Measurements from ENCODE around the gene COX6B2. TPM values are rescaled to one million over a fixed set of nuclear protein-coding genes. Genes with fewer than 3 reads are reported as not detected.

Gene COX6B2
- total RNA-seq, 1 donor from 2014 or later: not detected

DNA sequence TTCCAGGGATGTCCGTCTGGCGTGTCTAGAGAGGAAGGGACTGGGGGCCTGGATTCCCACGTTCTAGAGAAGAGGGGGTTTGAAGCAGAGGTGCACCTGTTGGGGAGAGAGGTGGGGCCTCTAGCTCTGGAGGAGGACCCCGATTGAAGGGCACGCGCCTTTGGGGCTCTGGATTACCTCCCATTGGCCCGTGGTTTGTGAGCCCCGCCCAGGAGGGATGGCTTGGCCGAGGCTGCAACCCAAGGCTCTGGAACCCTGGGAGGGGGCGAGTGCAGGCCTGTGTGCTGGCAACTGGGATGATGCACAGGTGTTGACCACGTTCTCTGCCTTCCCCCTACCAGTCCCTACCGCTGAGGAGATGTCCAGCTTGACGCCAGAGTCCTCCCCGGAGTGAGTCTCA, 49.5 kb downstream of the COX6B2 start:
- H3K9me3 ChIP-seq (ENCODE audit: control insufficient read depth in 3 of 3, low read length in 3 of 3): no peaks in the 10 kb centered on the region
- H3K4me1 ChIP-seq (ENCODE audit: control insufficient read depth in 3 of 3, insufficient read depth in 3 of 3, low read length in 3 of 3): peaks cover 5 to 10% (median 6%) of the 10 kb centered on the region in 3 donors
- H3K4me3 ChIP-seq (ENCODE audit: low read length in 3 of 3): no peak overlapping the region
- H3K36me3 ChIP-seq (ENCODE audit: control insufficient read depth in 3 of 3, insufficient read depth in 3 of 3, low read length in 3 of 3): peaks cover 0 to 4% (median 0%) of the 10 kb centered on the region in 3 donors
- H3K9ac ChIP-seq (ENCODE audit: low read depth in 1 of 3, low read length in 3 of 3): no peak overlapping the region
- peaks cover 0 to 2% (median 0%) of the 10 kb centered on the region in 3 donors for H3K27me3 ChIP-seq (ENCODE audit: control insufficient read depth in 3 of 3, insufficient read depth in 3 of 3, low read length in 3 of 3)
- no peak overlapping the region for H3K27ac ChIP-seq (ENCODE audit: low read depth, low read length)

GRCh38 chr19:55304279-55304978, 50.1 kb downstream of the COX6B2 start:
- H3K27ac ChIP-seq (ENCODE audit: low read depth, low read length): no peak overlapping the region
- peaks cover 0 to 7% (median 0%) of the 10 kb centered on the region in 3 donors for H3K27me3 ChIP-seq (ENCODE audit: control insufficient read depth in 3 of 3, insufficient read depth in 3 of 3, low read length in 3 of 3)
- H3K36me3 ChIP-seq (ENCODE audit: control insufficient read depth in 3 of 3, insufficient read depth in 3 of 3, low read length in 3 of 3): peaks cover 0 to 4% (median 0%) of the 10 kb centered on the region in 3 donors

GRCh38 chr19:55303477-55303876, 51.0 kb downstream of the COX6B2 start:
- no peaks in the 10 kb centered on the region for H3K9me3 ChIP-seq (ENCODE audit: control insufficient read depth in 3 of 3, low read length in 3 of 3)
- H3K4me3 ChIP-seq (ENCODE audit: low read length in 3 of 3): no peak overlapping the region

More at GRCh38 chr19:55304279-55304978, 50.1 kb downstream of the COX6B2 start:
- H3K9ac ChIP-seq (ENCODE audit: low read depth in 1 of 3, low read length in 3 of 3): no peak overlapping the region
- H3K4me3 ChIP-seq (ENCODE audit: low read length in 3 of 3): no peak overlapping the region
- no peaks in the 10 kb centered on the region for H3K9me3 ChIP-seq (ENCODE audit: control insufficient read depth in 3 of 3, low read length in 3 of 3)
- H3K4me1 ChIP-seq (ENCODE audit: control insufficient read depth in 3 of 3, insufficient read depth in 3 of 3, low read length in 3 of 3): peaks cover 5 to 10% (median 6%) of the 10 kb centered on the region in 3 donors

GRCh38 chr19:55302318-55302703, 52.2 kb downstream of the COX6B2 start:
- Histone ChIP-seq H3K36me3 (ENCODE audit: control insufficient read depth in 3 of 3, insufficient read depth in 3 of 3, low read length in 3 of 3) (peaks cover 0 to 4% (median 0%) of the 10 kb centered on the region in 3 donors), H3K9me3 (ENCODE audit: control insufficient read depth in 3 of 3, low read length in 3 of 3) (no peaks in the 10 kb centered on the region), H3K4me1 (ENCODE audit: control insufficient read depth in 3 of 3, insufficient read depth in 3 of 3, low read length in 3 of 3) (peaks cover 6 to 10% (median 9%) of the 10 kb centered on the region in 3 donors), H3K9ac (ENCODE audit: low read depth in 1 of 3, low read length in 3 of 3) (peak overlapping the region in 1 of 3 donors; percentile 19), H3K4me3 (ENCODE audit: low read length in 3 of 3) (peak overlapping the region in 2 of 3 donors; percentile 59 to 64), H3K27ac (ENCODE audit: low read depth, low read length) (no peak overlapping the region), H3K27me3 (ENCODE audit: control insufficient read depth in 3 of 3, insufficient read depth in 3 of 3, low read length in 3 of 3) (peaks cover 0 to 9% (median 2%) of the 10 kb centered on the region in 3 donors)

More at GRCh38 chr19:55303477-55303876, 51.0 kb downstream of the COX6B2 start:
- peak overlapping the region; percentile 36 for H3K27ac ChIP-seq (ENCODE audit: low read depth, low read length)
- H3K9ac ChIP-seq (ENCODE audit: low read depth in 1 of 3, low read length in 3 of 3): no peak overlapping the region
- H3K36me3 ChIP-seq (ENCODE audit: control insufficient read depth in 3 of 3, insufficient read depth in 3 of 3, low read length in 3 of 3): peaks cover 0 to 4% (median 0%) of the 10 kb centered on the region in 3 donors
- peaks cover 6 to 10% (median 6%) of the 10 kb centered on the region in 3 donors for H3K4me1 ChIP-seq (ENCODE audit: control insufficient read depth in 3 of 3, insufficient read depth in 3 of 3, low read length in 3 of 3)
- peaks cover 0 to 7% (median 0%) of the 10 kb centered on the region in 3 donors for H3K27me3 ChIP-seq (ENCODE audit: control insufficient read depth in 3 of 3, insufficient read depth in 3 of 3, low read length in 3 of 3)

DNA sequence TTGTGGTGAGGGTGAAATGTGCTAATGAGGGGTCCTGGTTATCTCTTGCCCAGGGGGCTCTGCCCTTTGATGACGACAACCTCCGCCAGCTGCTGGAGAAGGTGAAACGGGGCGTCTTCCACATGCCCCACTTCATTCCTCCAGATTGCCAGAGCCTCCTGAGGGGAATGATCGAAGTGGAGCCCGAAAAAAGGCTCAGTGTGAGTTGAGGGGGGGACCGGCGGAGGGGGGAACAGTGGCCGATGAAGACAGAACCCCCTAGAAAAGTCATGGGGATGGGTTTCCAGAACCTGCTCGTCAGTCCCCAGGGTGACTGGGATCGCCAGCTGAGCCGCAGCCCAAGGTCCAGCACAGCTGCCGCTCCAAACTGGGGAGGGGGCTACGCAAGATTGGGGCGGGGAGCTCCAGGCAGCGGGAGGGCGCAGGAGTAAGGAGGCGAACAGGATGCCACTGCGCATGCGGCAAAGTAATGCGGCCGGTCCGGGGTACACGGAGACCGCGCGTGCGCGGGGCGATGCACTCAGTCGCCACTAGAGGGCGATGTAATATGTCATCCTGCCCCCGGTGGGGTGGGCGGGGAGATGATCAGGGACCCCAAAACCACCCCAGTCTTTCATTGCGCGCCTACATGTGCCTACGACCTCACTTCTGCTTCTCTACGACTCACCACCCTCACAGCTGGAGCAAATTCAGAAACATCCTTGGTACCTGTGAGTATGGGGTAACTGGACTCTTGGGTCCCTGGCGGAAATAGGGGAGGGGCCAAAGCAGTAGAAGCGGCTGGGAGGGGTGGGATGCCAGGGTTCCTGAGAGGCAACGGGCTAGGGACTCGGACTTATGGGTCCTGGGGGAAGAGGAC, 52.8 kb downstream of the COX6B2 start:
- Histone ChIP-seq H3K9me3 (ENCODE audit: control insufficient read depth in 3 of 3, low read length in 3 of 3) (no peaks in the 10 kb centered on the region), H3K4me1 (ENCODE audit: control insufficient read depth in 3 of 3, insufficient read depth in 3 of 3, low read length in 3 of 3) (peaks cover 6 to 10% (median 9%) of the 10 kb centered on the region in 3 donors), H3K27ac (ENCODE audit: low read depth, low read length) (no peak overlapping the region), H3K9ac (ENCODE audit: low read depth in 1 of 3, low read length in 3 of 3) (peak overlapping the region; percentile 65 to 81 (median 72)), H3K27me3 (ENCODE audit: control insufficient read depth in 3 of 3, insufficient read depth in 3 of 3, low read length in 3 of 3) (peaks cover 0 to 11% (median 3%) of the 10 kb centered on the region in 3 donors), H3K36me3 (ENCODE audit: control insufficient read depth in 3 of 3, insufficient read depth in 3 of 3, low read length in 3 of 3) (peaks cover 0 to 2% (median 0%) of the 10 kb centered on the region in 3 donors), H3K4me3 (ENCODE audit: low read length in 3 of 3) (peak overlapping the region; percentile 59 to 74 (median 64))

GRCh38 chr19:55300886-55301458, 53.5 kb downstream of the COX6B2 start:
- Histone ChIP-seq H3K9ac (ENCODE audit: low read depth in 1 of 3, low read length in 3 of 3) (peak overlapping the region in 2 of 3 donors; percentile 72 to 81), H3K36me3 (ENCODE audit: control insufficient read depth in 3 of 3, insufficient read depth in 3 of 3, low read length in 3 of 3) (peaks cover 0 to under 1% (median 0%) of the 10 kb centered on the region in 3 donors), H3K27me3 (ENCODE audit: control insufficient read depth in 3 of 3, insufficient read depth in 3 of 3, low read length in 3 of 3) (peaks cover 0 to 11% (median 3%) of the 10 kb centered on the region in 3 donors), H3K27ac (ENCODE audit: low read depth, low read length) (no peak overlapping the region), H3K4me3 (ENCODE audit: low read length in 3 of 3) (peak overlapping the region in 2 of 3 donors; percentile 59 to 74), H3K4me1 (ENCODE audit: control insufficient read depth in 3 of 3, insufficient read depth in 3 of 3, low read length in 3 of 3) (peaks cover 6 to 10% (median 9%) of the 10 kb centered on the region in 3 donors), H3K9me3 (ENCODE audit: control insufficient read depth in 3 of 3, low read length in 3 of 3) (no peaks in the 10 kb centered on the region)

DNA sequence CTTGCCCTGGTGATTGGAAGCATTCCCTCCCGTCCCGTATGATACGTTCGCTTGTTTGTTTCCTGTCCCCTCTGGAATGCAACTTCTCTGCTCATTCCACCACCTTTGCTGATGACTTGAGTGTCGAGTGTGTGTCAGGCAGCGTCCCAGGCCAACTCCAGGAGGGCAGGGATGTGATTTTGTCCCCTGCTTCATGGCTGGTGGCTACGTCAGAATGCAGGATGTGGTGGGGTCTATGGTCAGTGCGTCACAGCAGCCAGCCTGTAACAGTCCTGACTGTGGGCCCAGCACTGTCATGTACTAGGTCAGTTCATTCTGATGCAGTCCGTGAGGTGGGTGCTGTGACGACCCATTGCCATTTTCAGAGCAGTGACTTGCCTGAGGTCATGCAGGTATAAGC, 54.5 kb downstream of the COX6B2 start:
- peaks cover 0 to 11% (median 3%) of the 10 kb centered on the region in 3 donors for H3K27me3 ChIP-seq (ENCODE audit: control insufficient read depth in 3 of 3, insufficient read depth in 3 of 3, low read length in 3 of 3)
- H3K9me3 ChIP-seq (ENCODE audit: control insufficient read depth in 3 of 3, low read length in 3 of 3): no peaks in the 10 kb centered on the region
- H3K4me1 ChIP-seq (ENCODE audit: control insufficient read depth in 3 of 3, insufficient read depth in 3 of 3, low read length in 3 of 3): peaks cover 6 to 10% (median 9%) of the 10 kb centered on the region in 3 donors
- no peak overlapping the region for H3K27ac ChIP-seq (ENCODE audit: low read depth, low read length)
- H3K36me3 ChIP-seq (ENCODE audit: control insufficient read depth in 3 of 3, insufficient read depth in 3 of 3, low read length in 3 of 3): no peaks in the 10 kb centered on the region
- H3K9ac ChIP-seq (ENCODE audit: low read depth in 1 of 3, low read length in 3 of 3): no peak overlapping the region
- no peak overlapping the region for H3K4me3 ChIP-seq (ENCODE audit: low read length in 3 of 3)

Other genes starting within 250 kb of the COX6B2 start
- gene PPP1R12C, start 237.1 kb downstream of the COX6B2 start, total RNA-seq: 24.5 TPM
- 540 TPM for gene TNNT1, start 205.5 kb downstream of the COX6B2 start, total RNA-seq
- 4.7 TPM for gene TNNI3, start 197.0 kb downstream of the COX6B2 start, total RNA-seq
- not detected for gene DNAAF3, start 188.1 kb downstream of the COX6B2 start, total RNA-seq
- not detected for gene SYT5, start 174.4 kb downstream of the COX6B2 start, total RNA-seq
- gene PTPRH, start 145.2 kb downstream of the COX6B2 start, total RNA-seq: under 0.01 TPM
- 0.52 TPM for gene TMEM86B, start 126.0 kb downstream of the COX6B2 start, total RNA-seq
- 11.0 TPM for gene PPP6R1, start 95.7 kb downstream of the COX6B2 start, total RNA-seq
- gene HSPBP1, start 74.6 kb downstream of the COX6B2 start, total RNA-seq: 10.4 TPM
- gene BRSK1, start 70.7 kb downstream of the COX6B2 start, total RNA-seq: 0.52 TPM
- gene TMEM150B, start 29.4 kb downstream of the COX6B2 start, total RNA-seq: 0.52 TPM
- 8.9 TPM for gene KMT5C, start 14.8 kb downstream of the COX6B2 start, total RNA-seq
- gene GARIN5B, start 8.5 kb upstream of the COX6B2 start, total RNA-seq: not detected
- gene IL11, start 15.7 kb upstream of the COX6B2 start, total RNA-seq: not detected
- gene TMEM190, start 22.1 kb upstream of the COX6B2 start, total RNA-seq: not detected
- gene TMEM238, start 29.6 kb upstream of the COX6B2 start, total RNA-seq: not detected
- gene RPL28, start 31.2 kb upstream of the COX6B2 start, total RNA-seq: 229 TPM
- gene UBE2S, start 53.1 kb upstream of the COX6B2 start, total RNA-seq: 11.0 TPM
- gene SHISA7, start 88.6 kb upstream of the COX6B2 start, total RNA-seq: not detected
- gene ISOC2, start 106.9 kb upstream of the COX6B2 start, total RNA-seq: 25.1 TPM
- not detected for gene C19orf85, start 110.0 kb upstream of the COX6B2 start, total RNA-seq
- gene ZNF628, start 121.9 kb upstream of the COX6B2 start, total RNA-seq: 0.52 TPM
- 8.4 TPM for gene NAT14, start 130.5 kb upstream of the COX6B2 start, total RNA-seq
- gene SSC5D, start 133.7 kb upstream of the COX6B2 start, total RNA-seq: 17.7 TPM
- gene SBK2, start 182.4 kb upstream of the COX6B2 start, total RNA-seq: 1.0 TPM
- gene SBK3, start 190.8 kb upstream of the COX6B2 start, total RNA-seq: not detected
- 1.6 TPM for gene ZNF579, start 226.1 kb upstream of the COX6B2 start, total RNA-seq
- under 0.01 TPM for gene FIZ1, start 244.8 kb upstream of the COX6B2 start, total RNA-seq
- gene ZNF524, start 245.6 kb upstream of the COX6B2 start, total RNA-seq: 4.7 TPM

Data from skeletal muscle tissue (tissue), 4 donors.